HT-29 (cell line): ENCODE data around the gene CERCAM. TPM values are rescaled to one million over a fixed set of nuclear protein-coding genes. Genes with fewer than 3 reads are reported as not detected.
"Not testable (repeated sequence)": the region's sequence is repeated elsewhere in the genome, so short reads cannot be mapped to it uniquely, and the experiment has no call there.

Experiments
- DNase-seq: peaks from one replicate; pipeline ENCODE4 v3.0.0-alpha.2; 2015; ENCODE audit warnings: low spot score
- total RNA-seq: library from RNA; depleted of rRNA; stranded (reverse); fragments of >200 nt; shearing (Covaris generic); gene quantifications from 2 replicates; pipeline ENCODE4 v1.2.3, GENCODE V29; 2014

Gene CERCAM
- total RNA-seq, 1 experiment from 2014 or later, result 0.25 TPM

DNA sequence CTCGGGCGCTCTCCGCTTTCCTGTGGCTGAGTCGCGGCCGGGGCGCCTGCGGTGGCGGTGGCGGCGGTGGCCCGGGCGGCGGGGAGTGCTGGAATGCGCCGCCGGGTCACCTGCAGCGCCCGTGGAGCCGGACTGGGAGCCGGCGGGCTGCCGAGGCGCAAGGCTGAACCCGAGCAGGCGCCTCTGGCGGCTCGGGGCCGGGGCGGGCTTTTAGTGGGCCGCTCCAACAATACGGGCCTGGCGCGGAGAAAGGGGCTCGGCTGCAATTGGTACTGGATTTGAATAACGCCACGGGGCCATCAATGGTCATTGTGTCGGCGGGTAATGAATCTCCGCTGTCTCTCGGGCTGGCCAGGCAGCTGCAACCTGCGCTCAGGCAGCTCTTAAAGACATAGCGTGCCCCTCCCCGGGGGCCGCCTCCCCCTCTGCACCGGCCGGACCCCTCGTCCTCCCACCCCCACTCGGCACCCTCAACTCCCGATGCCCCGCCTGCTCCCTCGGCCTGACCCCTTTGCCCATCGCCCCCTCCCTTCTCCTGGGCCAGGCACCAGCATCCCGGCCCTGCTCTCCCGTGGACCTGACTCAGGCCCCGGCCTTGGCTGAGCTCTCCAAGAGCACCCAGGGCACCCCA is 27.4 kb upstream of the CERCAM start:
- DNase-seq, result no peak

DNA sequence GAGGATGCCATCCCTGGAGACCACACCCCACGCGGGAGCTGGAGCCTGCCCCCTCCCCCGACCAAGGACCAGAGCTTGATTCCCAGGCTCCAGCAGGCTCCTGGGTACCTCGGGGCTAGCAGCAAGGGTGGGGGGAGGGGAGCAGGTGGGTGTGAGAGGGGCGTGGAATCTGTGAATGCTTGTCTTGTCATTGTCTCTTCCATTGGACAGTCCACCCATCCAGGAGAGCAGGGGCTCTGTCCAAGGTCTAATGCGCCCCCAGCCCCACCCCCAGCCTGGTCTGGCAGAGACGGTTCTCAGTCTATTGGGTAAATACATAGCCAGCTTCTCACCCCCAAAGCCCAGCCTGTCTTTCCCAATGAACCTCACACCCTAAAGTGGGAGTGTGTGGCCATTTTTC is 26.7 kb upstream of the CERCAM start:
- DNase-seq, result no peak

DNA sequence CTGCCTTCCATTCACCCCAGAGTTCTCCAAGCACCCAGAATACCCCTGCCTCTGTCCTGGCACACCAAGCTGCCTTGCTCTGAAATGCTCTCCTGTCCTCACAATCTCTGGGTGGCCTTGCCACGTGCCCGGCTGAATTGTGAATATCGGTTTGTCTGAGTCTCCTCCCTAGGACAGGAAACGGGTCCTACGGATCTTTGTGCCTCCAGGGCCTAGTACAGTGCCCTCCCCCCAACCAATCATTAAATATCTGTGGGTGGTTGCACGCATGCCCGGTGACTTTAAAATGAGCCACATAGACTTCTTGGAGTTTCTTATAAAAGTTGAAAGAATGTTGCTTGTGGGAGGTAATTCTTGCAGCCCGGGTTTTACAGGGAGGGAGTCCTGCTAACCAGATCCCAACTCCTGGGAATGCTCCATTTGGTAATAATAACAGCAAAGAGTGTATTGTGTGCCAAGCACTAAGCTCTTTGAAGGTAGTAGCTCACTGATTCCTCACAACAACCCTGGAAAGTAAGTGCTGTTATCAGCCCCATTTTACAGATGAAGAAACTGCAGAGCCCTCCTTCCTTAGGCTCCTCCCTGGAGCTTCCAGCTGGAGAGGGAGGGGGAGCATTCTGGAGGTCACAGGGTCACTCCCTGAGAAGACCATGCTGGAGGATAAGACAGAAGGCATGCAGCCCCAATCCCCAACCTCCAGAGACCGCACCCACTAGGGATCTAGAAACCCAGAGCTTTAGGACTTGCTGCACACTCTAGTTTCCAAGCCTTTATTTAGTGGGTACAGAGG is 26.1 kb upstream of the CERCAM start:
- no peak for DNase-seq

DNA sequence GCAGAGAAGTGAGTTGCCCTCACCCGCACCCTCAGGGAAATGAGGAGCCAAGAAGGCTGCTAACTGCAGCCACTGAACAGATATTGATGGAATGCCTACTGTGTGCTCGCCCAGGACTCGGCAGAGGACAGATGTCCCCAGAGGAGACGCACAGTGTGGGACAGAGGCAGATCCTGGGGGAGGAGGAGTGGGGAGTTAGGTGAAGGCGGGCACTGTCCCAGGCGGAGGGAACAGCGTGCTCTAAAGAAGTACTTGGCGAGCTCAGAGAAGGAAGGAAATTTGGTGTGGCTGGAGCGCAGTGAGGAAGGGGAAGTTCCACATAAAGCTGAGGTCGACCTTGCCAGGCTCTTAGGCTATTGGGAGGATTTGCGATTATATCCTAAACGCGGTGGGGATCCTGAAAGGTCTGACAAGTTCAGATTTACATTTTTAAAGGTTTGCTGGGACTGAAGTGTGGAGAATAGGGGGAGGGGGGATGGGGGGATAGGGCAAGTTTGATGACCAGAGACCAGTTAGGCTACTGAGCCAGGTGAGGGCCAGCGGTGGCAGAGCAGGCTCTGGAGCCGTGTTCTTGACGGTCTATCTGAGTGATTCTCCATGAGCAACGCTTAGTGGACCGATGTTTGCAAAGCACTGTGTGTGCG is 23.6 kb upstream of the CERCAM start:
- no peak for DNase-seq

DNA sequence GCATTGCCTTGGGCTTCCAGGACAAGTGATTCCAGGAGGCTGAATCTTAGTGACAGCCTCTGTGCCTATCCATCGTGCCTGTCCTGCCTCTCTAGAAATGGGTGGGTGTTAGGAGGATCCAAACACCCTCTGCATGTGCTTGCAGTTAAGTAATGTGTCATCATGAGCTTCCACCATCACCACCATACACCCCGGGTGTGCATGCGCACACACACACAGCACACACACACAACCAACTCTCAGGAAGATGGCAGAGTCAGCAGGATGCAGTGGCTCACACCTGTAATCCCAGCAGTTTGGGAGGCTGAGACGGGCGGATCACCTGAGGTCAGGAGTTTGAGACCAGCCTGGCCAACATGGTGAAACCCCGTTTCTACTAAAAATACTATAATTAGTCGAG is 22.8 kb upstream of the CERCAM start:
- DNase-seq, result no peak

DNA sequence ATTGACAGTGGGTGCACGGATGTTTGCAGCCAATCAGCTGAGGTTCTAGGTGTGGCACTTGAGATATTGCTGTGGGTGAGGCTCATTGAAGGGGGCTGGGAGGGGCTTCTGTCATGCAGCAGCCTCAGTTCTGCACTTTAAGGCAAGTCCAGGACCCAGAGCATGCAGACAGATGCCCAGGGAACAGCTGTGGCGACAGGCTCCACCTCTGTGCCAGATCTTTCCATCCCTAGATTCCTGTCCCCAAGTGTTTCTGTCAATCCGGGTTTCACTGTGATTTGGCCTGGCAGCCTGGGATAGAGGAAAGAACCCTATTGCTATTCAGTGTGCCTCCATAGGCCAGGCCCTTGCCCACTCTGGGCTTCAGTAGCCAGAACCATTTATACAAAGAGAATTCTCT is 20.8 kb upstream of the CERCAM start:
- no peak for DNase-seq

DNA sequence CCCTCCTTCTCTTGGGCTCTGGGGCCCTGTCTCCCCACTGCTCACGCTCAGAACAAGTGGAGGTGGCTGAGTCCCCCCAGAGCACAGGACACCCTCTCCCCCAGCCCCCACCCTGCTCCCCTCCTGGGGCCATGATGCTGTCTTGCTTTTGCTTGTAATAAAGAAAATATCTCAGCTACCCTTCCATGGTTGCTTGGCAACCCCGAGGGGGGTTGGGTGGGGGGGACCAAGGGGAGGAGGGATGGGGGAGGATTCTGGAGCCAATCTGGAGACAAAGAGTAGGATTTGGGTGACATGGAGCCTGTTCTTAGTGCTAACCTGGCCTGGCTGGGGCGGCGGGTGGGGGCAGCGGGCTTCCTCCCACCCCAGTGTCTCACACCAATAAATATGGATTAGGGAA is 16.1 kb upstream of the CERCAM start:
- no peak for DNase-seq

DNA sequence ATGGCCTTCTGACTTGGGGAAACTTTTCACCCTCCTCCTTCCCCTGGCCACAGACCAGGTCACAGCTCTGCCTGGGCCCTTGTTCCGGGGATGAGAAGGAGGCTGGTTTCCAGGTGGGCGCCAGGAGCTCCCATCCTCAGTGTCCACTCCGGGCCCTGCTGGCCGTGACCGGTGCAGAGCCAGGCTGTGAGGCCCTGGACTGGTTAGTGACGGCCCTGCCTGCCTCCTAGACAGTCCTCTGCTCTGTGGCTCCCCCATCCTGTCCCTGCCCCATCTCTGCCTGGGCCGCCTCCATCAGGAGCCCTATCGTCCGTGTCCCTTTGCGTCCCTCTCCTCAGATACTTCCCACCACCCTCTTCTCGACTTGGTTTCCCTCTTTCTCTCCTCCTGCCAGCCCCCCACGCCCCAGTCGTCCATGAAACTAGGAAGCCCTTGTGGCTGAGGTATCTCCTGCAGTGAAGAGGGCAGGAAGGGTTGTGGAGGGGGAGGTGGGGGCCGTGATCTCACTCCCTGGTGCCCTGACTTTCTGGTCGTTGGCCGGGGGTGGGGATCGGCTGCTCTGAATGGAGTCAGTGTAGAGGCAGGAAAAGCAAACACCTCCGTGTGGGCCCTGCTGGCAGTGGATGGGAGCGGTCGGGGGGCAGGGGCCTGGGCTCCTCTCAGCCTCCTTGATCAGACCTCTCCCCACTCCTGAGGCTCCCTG is 15.4 kb upstream of the CERCAM start:
- no peak for DNase-seq

DNA sequence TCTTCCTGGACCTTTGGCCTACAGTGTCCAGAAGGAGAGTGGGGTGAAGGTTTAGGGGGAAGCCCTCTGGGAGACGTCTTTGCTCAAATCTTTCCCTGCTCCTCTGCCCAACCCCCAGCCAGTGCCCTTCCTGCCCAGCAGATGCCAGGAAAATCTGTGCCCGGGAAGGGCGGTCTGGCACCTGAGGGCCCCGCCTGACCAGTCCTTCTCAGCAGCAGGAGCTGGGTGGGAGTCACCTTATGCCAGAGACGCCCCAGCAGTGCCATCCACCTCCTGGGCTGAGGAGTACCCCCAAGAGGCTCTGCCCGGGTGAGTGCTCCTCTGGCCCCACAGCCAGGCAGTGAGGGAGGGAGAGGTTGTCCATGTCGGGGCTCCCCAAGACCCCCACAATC is 14.9 kb upstream of the CERCAM start:
- DNase-seq, result no peak

DNA sequence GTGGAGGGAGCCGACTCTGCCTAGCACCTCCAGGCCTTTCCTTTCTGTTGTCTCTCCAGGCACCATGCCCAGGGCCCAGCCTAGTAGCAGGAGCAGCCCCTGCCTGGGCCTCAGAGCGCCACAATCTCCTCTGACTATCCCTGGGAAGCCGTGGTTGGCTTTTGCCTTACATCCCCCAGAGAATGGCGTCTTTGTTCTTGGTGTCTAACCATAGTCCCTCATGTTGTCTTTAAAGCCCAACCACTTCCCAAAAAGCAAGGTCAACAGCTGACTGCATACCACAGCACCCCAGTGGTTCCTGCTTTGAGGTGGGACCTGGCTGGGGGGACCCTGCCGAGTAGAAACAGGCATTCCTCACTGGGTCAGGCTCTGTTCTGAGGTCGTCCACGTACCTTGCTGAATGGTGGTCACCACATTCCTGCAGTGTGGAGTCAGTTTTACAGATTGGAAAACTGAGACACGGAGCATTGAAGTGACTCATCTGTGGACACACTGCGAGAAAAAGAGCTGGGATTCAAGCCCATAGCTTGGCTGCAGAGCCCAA is 13.7 kb upstream of the CERCAM start:
- DNase-seq, result no peak

DNA sequence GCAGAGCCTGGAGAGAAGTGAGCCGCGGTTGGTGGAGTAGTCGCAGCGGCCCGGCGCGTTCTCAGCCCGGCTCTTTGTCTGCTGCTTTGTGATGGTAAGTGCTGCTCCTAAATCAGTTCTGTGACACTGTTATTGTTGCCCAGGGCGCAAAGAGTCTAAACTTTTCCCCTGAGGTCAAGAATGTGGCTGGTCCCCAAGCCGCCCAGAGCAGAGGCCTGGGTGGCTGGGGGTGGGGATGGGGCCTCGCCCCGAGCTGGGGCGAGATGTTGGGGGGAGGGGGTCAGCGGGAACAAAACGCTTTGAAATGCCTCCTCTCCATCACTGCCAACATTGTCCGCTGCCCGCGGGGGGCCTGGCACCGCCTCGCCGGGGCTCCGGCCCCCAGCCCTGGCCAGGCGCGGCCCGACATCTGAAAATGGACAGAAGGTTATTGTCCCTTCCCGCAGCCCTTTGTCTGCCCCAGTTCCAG is 11.7 kb upstream of the CERCAM start:
- no peak for DNase-seq

DNA sequence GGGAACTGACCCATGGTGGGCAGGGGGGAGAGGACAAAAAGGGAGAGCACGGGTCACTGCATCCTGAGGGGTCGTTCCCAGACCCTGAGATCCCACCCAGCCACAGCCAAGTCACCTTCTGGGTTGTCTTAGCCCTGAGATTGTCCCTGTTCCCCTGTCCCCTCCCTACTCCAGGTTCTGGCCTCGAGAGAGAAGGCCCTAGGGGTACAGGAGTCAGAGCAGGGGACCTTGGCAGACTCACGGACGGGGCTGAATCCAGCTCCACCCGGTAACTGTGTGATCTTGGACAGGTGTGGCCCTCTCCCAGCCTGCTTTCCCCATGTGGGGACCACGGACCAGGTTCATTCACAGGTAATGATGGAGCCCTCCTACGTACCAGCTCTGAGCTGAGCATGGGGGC is 11.2 kb upstream of the CERCAM start:
- DNase-seq, result no peak

DNA sequence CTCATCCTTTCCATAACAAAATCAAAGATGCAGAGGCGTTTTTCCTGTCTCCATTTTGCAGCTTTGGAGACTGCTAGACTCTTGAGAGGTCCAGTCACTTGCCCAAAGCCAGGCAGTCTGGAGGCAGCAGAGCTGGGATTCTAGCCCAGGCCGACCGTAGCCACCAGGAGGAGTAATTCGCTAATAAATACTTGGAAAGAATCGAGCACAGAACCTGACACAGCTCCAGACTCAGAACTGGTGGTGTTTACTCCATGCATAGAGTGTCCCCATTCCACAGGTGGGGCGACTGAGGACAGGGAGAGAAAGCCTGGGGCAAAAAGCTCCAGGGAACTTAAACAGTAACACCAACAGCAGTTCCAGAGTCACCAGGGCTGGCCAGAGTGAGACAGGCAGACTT is 10.7 kb upstream of the CERCAM start:
- peak; percentile 41 for DNase-seq

DNA sequence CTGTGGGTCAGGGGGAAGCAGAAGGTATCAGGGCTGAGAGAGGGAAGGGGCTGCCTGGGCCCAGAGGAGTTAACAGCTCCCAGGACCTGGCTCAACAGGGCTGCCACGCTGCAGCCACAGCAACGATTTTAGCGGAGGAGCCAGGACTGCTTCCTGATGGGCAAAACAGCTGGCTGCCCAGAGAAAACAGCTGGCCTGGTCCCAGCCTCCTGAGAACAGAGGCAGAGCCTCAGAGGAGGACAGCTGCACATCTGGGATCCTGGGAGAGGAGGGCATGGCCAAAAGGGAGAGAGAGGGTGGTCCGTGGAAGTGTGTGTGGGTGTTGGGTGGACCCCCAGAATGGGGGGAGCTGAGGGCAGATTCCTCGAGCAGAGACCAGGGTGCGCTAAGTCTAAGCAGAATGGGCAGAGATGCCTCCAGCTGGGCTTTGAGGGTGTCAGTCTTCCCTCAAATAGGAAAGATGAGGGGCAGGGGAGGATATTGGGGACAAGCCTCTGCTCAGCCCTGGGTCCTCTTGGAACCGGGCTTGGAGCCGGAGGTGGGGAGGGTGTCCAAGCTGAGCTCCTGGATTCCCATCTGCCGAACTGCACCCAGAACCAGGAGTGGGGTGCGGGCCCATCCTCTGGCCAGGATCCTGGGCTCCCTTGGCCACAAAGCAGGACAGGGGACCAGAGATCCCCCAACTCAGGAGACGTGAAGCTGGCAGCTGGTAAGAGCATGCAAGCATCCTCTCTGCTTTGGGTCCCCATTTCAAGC is 9.1 kb upstream of the CERCAM start:
- no peak for DNase-seq

DNA sequence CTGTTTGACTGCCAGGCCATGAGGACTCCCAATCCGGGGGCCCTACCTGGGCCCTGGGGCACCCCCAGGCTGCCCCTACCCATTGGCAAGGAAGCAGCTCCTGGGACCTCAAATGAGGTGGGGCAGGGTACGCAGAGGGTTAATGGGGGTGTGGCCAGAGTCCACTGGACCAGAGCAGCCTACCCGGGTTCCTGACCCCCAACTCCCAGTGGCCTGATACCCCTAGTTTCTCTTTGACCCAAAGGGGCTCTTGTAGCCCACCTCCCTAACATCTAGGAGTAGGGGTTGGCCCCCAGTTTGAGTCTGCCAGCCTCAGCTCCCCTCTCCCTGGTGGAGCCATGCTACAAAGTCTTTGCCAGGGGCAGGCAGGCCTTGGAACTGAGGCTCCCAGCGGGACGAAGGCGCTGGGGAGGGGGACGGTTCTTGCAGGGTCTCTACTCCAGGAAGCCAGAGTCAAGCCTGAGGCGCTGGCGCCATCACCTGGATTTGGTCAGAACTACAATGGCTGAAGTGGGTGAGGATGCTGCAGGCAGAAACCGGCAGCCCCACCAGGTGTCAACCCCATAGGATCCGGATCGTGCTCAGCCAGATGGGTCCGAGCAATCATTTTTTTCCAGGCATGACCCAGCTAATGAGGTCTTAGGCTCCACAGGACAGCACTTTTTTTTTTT is 8.4 kb upstream of the CERCAM start:
- no peak for DNase-seq

DNA sequence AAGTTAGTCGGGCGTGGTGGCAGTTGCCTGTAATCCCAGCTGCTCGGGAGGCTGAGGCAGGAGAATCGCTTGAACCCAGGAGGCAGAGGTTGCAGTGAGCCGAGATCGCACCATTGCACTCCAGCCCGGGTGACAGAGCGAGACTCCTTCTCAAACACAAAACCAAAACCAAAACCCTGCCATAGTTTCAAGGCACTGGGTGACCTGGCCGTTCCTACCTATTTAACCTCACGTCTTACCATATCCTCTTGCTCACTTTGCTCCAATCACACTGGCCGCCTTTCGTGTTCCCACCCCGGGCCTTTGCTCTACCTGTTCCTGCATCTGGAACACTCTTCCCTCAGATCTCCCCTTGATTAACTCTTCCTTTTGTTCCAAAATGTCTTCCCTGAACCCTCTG is 6.9 kb upstream of the CERCAM start:
- not testable (repeated sequence) for DNase-seq

DNA sequence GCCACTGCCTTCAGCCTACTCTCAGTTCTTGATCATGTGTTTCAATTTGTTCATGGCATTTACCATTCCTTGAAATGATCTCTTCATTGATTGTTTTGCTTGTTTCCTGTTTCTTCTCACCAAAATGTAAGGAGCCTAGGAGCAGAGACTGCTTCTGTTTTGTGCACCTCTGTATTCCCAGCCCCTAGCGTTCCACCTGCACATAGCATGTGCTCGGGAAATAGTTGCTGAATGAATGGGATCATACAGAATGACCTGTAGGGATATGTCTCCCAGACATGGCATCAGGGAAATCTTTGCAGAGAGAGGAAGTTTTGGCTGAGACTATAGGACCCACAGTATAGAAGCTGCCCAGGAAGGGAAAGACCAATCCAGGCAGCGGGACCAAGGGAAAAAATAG is 6.2 kb upstream of the CERCAM start:
- peak; percentile 30 for DNase-seq

DNA sequence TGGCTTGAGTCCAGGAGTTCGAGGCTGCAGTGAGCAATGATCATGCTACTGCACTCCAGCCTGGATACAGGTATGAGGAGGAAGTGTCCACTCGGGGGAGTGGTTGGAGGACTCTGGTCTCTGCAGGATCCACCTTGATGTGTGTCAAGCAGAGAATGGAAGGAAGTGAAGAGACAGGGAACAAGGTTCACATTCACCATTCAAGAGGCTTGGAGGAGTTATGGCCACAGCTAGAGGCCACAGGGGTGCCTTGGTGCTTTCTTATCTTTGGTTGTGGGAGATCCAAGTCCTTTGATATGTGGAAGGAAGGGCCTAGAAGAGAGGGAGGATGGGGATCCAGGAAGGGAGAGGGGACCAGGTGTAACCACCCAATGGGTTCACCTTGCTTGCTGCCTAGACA is 5.4 kb upstream of the CERCAM start:
- no peak for DNase-seq

DNA sequence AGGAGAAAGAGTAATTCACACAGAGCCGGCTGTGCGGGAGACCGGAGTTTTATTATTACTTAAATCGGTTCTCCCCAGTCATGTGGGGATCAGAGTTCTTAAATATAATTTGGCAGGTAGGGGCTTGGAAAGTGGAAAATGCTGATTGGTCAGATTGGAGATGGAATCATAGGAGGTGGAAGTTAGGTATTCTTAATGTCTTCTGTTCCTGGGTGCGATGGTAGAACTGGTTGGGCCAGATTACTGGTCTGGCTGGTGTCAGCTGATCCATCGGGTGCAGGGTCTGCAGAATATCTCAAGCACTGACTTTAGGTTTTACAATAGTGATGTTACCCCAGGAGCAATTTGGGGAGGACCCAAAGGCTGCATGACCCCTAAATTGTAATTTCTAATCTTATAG is 4.6 kb upstream of the CERCAM start:
- peak; percentile 76 for DNase-seq

DNA sequence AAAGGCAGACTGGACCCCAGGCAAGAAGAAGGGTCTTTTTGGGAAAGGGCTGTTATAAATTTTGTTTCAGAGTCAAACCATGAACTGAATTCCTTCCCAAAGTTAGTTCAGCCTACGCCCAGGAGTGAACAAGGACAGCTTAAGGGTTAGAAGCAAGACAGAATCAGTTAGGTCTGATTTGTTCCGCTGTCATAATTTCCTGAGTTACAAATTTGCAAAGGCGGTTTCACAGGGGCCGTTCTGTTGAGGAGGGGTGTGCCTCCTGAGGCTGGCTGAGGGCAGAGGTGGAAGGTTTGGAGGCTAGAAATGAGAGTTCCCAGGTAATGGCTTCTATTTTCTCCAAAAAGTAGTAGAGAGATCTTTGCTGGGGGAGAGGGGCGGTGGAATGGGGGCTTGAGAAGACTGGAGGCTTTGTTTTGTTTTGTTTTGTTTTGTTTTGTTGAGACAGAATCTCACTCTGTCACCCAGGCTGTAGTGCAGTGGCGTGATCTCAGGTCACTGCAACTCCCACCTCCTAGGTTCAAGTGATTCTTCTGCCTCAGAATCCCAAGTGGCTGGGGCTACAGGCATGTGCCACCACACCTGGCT is 4.1 kb upstream of the CERCAM start:
- no peak for DNase-seq
